HG03469 (cell line): ENCODE data around the gene TDP1.
A peak's percentile ranks its signal among the peaks of the same experiment; 100 is the strongest.

Experiments used
- ATAC-seq: cut with Tn5 transposase; IDR thresholded peaks from one replicate; pipeline ENCODE4 v1.9.1; 2021; ENCODE audit warnings: mild to moderate bottlenecking, moderate library complexity, moderate number of reproducible peaks; ENCODE audit not compliant: unreplicated experiment

TDP1 gene

DNA sequence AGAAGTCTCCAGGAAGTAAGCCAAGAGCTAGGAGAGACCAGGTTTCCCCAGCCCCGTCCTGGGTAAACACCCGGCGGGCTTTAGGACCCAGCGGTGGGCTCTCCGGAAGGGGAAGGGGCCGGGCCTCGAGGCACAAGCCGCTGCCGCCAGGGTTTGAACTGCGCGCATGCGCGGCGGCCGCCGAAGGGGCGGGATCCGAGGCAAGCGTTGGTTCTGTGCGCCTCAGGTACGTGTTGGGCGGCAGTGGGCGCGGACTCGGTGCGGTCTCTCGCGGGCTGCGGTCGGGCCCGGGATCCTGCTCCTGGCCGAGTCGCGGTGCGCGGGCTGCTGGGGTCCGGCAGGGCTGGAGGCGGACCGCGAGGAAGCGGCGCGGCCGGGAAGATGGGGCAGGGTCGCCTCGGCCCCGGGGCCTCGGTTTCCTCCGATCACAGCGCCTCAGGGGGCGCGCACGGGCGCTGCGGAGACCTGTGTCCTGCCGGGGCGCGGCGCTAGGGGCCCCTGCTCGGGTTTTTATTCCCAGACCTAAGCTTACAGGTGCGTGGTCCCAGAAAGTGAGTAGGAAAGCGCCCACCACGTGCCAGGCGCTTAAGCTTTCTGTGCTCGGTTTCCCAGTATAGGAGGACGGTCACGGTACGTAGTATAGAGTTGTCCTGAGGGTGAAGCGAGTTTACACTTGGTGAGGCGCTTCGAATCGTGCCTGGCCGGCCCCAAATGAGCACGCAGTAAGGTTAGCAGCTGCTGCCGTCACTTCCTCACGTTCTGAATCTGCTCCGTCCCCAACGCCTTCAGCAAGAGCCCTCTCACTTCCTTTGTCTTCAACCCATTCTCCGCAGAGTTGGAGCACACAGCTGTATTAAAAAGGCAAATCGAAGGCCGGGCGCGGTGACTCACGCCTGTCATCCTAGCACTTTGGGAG, at the start of gene TDP1:
Gene TDP1, plus strand, starts transcription at position 183 of the 916 bp plus-strand sequence. CDS start 7,188 bp downstream, outside the sequence.
- peak; percentile 43 for ATAC-seq

DNA sequence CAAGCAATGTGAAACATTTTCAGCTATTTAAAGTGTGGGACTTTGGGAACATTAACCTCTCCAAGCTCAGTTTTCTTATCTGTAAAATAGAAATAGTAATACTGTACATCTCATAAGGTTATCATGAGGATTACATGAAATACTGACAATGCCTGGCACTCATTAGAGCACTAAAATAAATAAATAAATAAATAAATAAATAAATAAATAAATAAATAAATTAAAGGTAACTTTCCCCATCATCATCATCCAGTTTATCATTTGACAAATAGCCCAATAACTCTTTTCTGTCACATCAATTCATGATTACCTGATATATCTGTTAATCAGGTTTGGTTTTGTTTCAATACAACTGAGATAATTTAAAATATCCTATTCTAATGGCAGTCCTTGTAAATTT, 49.7 kb upstream of the TDP1 start:
- no peak for ATAC-seq

DNA sequence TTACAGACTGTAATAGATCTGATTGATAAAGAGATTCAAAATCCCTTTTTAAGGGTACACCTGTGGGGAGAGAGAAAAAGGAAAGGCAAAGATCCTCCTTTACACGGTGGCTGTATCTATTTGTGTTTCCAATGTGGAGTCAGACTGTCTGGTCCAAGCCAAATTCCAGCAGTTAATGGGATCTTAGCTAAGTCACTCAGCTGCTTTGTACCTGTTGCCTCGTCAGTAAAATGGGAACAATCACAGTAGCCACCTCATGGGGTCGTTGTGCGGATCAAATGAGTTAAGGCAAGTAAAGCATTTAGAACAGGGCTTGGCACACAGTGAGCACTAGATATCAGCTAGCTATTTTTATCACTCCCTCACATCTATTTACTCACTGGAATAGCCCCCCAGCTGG, 48.1 kb upstream of the TDP1 start:
- no peak for ATAC-seq

DNA sequence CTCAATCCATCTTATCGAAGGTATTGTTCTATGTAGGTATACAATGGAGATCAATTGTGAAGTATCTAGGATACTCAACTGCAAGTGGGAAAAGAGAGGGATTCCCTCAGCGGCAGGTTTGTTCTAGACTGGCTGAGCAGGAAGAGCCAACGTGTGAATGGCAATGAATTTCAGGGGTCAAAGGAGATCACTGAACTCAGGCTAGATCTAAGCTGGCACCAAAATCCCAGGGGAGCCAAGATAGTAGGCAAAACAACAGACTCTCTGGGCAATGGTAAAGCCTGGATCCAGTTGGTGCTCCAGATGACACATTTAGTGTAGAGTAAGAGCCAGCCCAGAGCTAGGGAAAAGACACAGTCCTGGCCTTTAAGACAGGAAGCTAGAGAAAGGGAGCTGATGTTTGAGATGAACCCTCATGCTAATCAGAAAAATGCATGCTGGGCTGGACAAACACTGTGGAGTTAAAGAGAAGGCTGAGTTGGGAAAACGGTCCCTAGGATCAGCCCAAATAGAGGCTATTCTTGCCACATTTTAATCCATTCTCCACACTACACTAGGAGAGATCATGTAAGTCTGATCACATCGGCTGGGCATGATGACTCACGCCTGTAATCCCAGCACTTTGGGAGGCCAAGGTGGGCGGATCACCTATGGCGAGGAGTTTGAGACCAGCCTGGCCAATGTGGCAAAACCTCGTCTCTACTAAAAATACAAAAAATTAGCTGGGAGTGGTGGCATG, 46.8 kb upstream of the TDP1 start:
- ATAC-seq, result no peak

DNA sequence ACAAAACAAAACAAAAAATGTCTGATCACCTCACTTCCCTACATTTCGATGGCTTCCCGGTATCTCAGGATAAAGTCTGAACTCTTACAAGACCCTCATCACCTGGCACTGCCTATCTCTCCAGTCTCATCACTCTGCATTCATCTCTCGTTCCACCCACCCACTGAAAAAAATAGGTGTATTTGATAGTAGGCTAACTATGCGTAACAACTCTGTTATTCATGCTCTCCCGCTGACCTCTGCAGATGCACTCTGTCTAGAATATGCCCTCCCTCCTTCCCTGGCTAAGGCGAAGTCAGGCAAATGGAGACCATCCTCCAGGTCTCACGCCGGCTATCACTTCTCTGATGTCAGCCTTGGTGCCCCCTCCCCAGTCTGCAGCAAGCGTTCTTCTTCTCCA, 46.1 kb upstream of the TDP1 start:
- no peak for ATAC-seq

DNA sequence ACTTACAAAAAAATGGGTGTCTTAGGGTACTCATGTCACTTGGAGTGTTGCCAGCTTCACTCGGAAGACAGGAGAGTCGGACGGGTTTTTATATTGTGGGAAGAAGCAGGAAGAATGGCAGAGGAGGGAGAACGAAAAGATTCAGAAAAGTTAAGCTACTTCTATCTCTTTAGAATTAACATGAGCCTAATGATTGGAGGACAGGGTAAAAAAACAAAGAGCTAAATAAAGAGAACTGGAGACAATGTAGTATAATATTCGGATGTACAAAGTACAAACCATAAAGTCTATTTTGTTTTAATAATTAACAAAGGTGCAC, 45.1 kb upstream of the TDP1 start:
- no peak for ATAC-seq

DNA sequence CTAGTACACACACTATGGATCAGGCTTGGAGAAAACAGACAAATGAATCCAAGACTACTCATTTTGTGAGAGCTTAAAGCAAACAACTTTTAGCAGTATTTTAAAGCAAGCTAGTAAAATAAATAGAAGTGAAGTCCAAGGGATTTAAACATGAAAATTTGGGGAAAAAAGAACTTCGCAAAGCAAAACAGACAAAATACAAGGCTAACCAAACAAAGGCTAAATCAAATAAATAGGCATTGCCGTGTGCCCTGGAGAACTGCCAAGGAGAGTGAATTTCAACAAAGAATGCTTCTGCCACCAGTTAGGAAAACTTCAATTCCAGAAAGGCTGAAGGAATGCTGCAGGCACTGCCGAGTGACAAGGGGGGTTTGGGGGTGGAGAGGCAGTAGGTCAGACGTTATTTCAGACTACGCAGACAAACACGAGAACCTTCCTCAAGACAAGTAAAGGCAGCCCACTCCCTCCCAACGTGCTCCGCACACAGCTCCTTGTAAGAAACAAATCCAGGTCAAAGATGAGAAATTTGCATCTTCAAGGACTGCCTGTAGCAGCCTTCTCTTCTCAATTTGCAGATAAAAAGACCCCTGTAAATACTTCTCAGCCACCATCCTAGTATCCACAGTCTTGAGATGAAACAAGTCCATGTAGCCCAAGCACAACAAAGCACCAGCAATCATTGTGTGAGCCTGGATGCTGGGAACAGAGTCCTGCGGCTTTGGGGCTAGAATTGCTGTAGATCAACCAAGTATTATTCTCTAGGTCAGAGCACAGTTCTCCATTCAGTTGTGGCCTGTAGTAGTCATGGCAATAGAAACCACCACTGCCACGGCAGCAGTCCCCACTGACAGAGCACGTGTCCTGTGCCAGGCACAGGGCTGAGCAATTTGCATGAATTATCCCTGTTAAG, 44.5 kb upstream of the TDP1 start:
- peak; percentile 53 for ATAC-seq

DNA sequence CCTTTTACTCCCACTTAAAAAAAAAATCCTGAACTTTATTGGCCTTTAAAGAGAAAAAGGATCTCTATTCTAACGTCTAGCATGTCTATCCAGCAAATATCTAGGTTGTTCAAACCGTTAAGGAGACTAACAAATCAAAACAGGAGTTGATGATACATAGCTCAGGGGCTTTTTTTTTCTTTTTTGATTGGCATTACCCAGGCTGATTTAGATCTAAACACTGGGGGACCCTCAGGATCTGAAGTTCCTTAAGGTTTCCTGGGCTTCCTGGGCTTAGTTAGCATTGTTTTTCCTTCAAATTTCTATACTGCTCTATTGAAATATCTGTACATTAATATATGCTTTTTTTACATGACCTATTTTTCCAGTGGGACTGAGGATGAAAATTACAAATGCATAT, 43.5 kb upstream of the TDP1 start:
- no peak for ATAC-seq

DNA sequence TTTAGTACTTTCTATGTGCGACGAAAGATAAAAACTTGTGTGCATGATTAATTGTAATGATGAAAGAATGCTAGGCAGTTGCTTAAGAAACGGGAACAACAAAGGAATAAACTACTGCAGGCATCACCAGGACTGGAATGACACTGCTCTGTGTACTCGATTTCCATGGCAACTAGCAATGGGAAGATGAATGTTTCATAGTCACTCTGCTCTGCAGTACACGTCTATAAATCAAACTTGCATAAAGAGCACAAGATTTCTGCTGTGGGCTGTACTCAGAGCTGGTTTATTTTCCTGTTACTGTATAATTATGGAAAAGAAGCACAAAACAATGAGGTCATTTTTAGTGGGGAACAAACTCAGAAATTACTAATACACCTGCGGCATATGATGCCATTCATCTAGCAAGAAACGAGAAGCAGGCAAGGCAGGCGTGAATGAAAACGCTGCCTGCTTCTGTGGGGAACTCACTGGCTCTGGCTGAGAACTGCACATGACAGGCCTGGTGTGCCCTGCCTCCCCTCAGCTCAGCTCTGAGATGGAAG, 43.0 kb upstream of the TDP1 start:
- ATAC-seq, result no peak

DNA sequence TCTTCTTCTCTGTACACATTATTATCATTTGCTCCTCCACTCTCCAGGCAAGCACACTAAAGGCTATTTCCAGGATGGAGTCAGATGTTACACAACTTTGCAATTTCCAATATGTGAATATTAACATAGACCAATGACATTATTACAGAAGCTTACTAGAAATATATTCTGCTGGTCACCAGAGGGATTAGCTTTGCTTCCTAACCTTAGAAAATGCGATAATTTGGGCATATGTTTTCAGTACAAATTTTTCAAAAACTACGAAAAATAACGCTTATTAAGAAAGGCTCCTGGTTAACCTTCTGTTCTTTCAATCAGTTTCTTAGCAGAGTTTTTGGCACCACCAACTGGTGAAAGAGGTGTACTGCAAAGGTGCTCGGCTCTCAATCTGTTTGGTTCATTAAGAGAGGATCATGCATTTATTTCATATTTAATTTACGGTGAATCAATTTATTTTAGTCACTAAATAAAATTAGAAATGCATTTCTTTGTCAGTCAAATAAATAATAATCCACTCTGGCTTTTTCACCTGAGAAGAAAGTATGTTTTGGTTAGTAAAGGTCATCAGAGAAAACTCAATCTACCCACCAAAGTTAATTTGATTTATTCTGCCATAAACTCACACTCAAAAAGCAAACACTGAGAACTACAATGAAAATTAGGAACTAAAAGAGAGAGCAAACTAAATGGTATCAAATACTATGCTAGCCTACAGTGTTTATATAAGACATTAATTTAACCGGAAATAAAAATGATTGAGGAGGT, 40.4 kb upstream of the TDP1 start:
- ATAC-seq, result no peak

DNA sequence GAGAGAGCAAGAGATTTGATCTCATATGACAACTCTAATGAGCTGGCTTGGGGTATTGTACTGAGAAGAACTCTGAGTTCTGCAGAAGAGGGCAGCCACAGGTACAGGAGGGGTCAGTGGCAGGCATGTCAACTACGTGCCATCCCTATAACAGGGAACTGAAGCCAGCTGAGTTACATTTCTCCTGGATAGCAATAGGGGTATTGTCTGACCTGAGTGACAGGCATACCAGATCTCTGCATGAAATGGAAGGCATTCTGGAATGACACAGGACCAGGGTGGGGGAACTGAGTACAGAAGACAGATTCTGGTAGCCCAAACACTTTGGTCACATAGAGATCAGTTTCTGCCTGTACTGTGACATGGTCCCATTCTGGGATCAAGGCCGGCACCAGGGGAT, 37.0 kb upstream of the TDP1 start:
- no peak for ATAC-seq

DNA sequence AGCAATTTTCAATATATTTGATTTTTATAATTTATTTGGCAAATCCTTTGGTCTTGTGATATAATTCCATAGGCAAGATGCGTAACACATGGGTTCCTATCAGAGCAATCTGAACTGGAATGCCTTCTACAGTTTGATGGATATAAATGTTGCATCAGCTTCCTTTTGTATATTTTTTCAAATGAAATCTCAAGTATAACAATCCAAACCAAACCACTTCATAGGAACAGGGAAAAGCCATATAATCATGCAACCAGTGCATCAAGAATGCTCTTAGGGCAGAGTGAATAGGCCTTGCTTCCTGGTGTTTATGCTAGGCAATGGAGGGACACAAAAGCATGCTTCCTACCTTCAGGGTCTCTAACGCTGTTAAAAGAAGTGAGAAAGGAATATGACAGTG, 35.7 kb upstream of the TDP1 start:
- no peak for ATAC-seq

DNA sequence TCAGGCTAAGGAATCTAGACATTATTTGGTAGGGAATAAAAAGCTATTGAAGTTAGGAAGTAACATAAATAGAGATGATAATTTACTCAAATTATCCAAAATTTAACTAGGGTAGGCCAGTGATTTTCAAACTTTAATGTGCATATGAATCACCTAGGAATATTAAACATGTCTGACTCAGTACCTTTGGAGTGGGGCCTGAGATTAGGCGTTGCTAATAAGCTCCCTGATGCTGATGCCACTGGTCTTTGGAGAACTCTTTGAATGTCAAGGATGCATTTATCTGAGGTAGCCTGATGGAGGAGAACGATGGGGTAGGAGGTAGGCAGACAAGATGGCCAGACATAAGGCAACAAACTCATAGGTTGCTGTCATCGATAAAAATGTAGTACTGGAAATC, 34.4 kb upstream of the TDP1 start:
- no peak for ATAC-seq

DNA sequence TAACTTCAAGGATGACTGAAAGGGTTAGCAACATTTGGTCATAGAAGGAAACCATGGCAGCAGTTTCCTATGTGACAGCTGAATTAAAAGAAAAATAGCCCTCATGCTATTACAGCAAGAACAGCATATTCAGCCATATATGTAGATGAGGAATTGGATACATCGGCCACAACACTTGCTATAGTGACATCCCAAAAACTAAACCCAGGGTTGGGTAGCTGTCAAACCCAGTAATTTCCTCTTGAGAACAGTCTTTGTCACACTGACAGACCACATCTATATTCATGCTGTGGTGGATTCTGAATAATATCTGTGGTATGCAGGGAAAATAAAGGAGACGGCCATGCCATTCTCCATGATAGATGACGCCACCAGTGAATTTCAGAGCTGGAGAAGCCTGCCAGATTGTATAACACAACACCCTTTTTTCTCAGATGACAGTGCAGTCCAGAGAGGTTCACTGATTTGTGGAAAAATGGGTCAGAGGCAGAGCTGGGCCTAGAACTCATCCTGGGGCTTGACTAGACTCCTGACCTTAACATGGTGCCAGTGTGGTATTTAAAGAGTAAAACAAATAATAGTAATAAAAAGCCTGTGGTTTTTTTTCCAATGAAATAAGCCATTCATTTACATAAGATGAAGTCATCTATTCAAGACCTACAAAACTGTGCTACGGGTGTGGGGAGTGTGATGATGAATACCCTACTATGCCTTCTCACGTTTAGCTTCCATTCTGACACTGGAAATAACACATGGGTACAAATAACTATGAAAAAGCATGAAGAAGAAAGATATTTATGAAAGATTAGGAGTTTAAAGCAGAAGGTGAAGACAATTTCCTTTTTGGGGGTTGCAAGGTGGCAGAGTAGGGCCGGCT, 33.5 kb upstream of the TDP1 start:
- no peak for ATAC-seq

DNA sequence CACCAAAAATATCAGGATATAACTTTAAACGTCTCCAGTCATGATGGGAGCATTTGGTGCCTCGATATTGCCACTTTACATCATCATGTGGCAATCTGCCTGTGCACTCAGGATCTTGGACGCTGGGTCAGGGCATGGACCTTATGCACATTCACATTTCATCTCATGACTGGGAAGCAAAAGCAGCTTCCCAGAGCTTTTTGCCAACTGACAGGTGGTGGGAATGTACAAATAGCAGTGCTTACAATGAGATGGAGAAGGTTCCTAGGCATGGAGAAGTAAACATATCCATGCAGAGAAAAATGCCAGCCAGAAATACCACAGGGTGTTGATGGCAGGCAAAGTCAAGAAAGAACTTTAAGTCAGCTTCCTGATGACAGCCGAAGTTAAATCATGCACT, 31.5 kb upstream of the TDP1 start:
- ATAC-seq, result no peak

DNA sequence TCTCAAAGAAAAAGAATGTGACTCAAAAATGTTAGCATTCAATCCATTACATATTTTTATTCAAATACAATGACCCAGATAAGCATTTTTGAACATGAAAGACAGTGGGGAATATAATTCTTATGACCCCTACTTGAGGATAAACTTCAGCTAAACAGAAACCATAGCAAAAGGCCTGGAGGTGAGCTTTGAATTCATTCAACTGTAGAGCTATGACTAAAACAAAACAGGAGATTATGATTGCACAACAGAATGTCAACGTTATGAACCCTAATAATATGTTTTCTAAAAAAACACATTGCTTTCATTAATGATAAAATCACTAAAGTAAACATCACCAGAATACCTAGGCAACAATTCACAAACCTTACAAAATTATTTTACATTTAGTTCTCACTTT, 29.0 kb upstream of the TDP1 start:
- ATAC-seq, result no peak

DNA sequence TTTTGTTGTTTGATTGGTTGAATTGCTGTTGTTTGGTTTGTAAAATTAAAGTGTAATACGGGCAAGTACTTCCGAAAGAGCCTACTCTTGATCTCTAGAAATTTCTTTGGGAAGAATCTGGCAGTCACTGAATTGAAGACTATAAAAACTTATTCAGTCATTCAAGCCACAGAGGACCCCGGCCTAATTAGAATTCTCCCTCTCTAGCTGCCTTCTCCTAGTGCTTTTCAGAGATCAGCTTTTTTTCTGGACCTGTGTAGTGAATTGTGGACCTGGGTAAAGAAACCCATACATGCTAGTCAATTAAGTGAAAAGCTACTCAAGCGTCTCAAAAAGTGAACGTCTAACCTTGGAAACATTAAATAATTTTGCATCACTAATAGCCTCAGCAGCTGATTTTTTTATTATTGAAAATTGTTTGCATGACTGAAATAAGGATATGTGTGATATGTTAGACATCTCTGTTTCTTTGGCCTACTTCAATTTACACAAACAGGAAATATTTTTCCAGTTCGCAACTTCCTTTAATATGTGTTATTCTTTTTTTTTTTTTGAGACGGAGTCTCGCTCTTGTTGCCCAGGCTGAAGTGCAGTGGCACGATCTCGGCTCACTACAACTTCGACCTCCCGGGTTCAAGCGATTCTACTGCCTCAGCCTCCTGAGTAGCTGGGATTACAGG, 28.4 kb upstream of the TDP1 start:
- ATAC-seq, result no peak

DNA sequence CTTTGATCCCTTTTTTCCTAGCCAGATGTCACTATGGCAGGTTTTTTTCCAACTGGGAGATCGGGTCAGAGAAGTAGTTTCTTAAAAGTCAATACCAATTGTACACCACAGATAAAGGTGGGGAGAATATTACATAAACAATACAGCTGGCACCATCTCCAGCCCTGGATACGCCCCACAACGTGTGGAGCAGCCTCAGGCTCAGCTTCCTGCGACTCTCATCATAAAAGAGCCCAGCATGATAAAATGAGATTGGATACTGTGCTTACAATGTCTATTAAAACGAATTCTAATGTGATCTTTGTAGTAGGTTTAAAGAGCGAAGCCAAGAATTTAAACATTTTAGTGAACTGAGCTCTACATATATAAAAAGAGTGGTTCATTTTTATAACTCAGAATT, 22.7 kb upstream of the TDP1 start:
- no peak for ATAC-seq
